GM12872 (cell line): ENCODE results near the gene TRMT6.

Experiments
- TF ChIP-seq, protein P1 (sequence below): IDR thresholded peaks from 3 replicates; pipeline ENCODE4 v1.5.1; 2011; ENCODE audit warnings: low read depth, mild to moderate bottlenecking, low read length, moderate library complexity; ENCODE audit not compliant: insufficient read depth

TRMT6 gene

DNA sequence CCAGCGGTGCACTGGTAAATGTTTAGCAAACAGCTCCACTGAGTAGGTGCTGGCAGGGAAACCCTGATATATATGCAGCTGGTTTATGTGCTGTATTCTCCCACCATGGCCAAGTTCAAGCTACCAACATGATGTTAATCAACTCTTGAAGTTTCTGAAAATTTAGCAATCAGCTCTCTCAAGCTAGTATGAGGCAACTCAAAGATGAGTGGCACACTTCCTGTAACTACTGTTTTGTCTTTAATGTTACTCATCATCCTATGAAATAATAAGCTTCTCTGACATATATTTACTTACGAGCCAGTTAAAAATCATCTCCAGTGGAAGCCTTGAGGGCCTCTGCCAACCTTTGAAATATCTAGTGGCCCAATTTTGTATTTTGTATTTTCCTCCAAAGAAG, 54.7 kb downstream of the TRMT6 start:
- TF ChIP-seq, protein P1, sequence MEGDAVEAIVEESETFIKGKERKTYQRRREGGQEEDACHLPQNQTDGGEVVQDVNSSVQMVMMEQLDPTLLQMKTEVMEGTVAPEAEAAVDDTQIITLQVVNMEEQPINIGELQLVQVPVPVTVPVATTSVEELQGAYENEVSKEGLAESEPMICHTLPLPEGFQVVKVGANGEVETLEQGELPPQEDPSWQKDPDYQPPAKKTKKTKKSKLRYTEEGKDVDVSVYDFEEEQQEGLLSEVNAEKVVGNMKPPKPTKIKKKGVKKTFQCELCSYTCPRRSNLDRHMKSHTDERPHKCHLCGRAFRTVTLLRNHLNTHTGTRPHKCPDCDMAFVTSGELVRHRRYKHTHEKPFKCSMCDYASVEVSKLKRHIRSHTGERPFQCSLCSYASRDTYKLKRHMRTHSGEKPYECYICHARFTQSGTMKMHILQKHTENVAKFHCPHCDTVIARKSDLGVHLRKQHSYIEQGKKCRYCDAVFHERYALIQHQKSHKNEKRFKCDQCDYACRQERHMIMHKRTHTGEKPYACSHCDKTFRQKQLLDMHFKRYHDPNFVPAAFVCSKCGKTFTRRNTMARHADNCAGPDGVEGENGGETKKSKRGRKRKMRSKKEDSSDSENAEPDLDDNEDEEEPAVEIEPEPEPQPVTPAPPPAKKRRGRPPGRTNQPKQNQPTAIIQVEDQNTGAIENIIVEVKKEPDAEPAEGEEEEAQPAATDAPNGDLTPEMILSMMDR = no peak

DNA sequence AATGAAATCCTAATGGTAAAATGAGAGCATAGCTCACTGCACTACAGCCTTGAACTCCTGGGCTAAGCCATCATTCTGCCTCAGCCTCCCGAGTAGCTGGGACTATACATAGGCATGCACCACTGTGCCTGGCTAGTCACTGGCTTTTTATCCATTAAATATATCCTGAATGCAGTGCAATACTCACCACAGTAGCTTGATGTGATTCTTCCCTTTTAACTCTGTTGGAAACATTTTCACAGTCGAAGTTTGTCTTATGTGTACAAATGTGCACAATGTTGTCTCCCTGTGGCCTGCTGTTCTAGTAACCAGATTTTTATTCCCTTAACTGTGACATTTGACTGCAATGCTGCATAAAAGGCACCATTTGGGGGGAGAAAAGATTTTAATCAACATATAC, 56.7 kb downstream of the TRMT6 start:
- TF ChIP-seq, protein P1 = no peak

DNA sequence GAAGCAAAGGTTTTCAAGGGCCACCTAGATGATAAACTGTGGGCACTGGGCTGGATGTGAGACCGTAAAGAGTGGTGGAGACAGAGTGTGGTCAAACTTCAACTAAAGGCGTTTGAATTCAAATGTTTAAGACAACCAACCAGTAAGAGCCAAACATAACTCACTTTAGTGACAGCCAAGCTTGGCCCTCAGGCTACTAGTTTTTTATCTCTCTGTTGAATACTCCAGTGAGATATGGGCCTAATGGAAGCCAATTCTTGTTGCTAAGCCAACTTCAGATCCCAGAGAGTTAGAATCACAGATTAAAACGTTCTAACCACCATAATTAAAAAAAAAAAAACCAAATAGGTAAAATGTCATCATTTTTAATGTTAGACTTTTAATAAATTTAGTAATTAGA, 57.3 kb downstream of the TRMT6 start:
- TF ChIP-seq, protein P1 = no peak

DNA sequence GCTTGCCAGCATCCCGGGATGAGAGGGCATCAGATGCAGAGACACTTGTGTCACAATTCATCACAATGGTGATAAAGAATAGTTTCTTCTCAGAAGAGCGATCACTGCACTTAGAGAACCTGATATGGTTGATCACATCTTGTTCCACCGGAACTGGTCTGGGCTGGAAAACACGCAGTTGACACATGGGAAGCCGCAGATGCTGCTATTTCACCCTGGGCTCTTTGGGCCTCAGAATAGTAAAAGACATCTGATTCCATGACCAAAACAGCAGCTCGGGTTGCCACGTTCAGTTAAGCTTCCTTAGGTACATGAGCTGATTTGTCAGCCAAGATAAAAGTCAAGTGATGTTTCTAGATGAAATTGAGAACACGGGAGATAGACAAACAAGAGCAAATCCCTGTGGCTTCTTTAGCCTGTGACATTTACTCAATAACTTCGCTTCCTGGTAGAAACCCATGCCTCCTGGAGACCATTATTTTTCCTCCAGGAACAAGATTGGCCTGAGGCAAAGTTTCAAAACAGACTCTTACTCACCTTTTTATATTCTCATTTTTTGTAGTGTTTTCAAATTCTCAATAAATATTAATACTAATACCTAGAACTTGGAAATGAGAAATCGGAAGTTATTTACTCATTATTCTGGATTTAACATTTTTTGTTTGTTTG, 59.4 kb downstream of the TRMT6 start:
- TF ChIP-seq, protein P1 = no peak

DNA sequence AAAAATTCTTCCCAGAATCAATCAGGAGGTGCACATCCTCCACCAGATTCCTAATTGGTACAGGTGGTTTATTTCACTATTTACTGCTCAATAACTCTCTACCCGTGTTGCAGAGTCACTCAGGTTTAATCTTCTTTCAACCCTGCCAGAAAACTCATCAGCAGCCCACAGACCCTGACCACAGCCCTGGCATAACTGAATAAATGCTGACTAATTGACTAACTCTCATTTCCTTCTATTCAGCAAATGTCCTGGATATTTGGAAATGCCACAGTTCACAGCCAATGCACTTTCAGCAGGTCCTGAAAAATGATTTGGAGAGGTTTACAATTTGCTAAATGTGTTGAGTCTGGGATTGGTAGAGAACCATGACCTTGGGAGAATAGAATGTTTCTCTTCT, 62.3 kb downstream of the TRMT6 start:
- TF ChIP-seq, protein P1 = no peak

DNA sequence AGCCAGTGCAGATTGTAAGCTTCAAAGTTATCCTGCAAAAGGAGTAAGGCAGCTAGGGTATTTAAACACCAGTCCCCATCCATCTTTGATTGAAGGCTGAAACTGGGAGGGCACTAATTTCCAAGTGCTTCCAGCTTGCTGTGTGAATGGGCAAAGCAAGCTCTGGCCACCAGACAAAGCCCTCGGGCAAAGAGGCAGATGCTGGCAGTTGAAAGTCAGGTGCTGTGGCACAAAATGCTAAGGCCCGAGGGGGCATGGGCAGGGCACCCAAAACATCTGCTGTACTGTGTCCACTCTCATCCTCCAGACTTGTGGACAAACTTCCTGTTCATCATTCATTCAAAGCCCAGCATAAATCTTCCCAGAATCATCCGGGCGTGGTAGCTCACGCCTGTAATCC, 62.9 kb downstream of the TRMT6 start:
- TF ChIP-seq, protein P1 = no peak
